PFSK-1 (cell line): ENCODE results near the gene SMIM7.

Experiments
- POLR2AphosphoS5 ChIP-seq: IDR thresholded peaks from 2 replicates; pipeline ENCODE4 v1.6.1; 2012; ENCODE audit warnings: low read depth, mild to moderate bottlenecking, control low read depth, low read length, moderate library complexity
- TAF1 ChIP-seq: IDR thresholded peaks from 2 replicates; pipeline ENCODE4 v1.6.1; 2012; ENCODE audit warnings: low read length, control low read depth, borderline replicate concordance; ENCODE audit not compliant: insufficient read depth
- TF ChIP-seq, protein P1 (sequence below), 2 experiments: IDR thresholded peaks; 2 replicates each; pipeline versions ENCODE4 v1.6.1 to v1.8.0; 2011 to 2012; ENCODE audit warnings: low read depth in 2 of 2, low read length in 2 of 2, control low read depth in 1 of 2, inconsistent platforms in 1 of 2, mild to moderate bottlenecking in 1 of 2, moderate library complexity in 1 of 2; ENCODE audit not compliant: insufficient read depth in 1 of 2

DNA sequence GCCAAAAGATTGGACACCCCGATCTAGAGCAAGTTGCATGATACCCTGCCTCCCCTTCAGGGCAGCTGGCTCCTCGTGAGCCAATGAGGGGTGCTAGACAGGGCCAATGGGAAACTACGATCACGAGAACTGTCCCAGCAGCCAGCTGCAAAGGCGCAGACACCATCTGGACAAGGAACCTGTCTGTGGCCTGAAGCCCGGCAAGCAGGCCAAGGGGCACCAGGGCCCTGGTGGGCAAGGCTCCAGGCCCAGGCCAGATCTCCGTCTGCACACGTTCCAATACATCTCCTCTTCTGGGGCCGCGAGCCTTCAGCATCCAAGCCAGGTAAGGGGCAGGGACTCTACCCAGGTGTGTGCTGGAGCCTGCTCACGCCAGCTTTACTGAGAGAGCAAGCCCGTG, 52.1 kb downstream of the SMIM7 start:
- TF ChIP-seq, protein P1, sequence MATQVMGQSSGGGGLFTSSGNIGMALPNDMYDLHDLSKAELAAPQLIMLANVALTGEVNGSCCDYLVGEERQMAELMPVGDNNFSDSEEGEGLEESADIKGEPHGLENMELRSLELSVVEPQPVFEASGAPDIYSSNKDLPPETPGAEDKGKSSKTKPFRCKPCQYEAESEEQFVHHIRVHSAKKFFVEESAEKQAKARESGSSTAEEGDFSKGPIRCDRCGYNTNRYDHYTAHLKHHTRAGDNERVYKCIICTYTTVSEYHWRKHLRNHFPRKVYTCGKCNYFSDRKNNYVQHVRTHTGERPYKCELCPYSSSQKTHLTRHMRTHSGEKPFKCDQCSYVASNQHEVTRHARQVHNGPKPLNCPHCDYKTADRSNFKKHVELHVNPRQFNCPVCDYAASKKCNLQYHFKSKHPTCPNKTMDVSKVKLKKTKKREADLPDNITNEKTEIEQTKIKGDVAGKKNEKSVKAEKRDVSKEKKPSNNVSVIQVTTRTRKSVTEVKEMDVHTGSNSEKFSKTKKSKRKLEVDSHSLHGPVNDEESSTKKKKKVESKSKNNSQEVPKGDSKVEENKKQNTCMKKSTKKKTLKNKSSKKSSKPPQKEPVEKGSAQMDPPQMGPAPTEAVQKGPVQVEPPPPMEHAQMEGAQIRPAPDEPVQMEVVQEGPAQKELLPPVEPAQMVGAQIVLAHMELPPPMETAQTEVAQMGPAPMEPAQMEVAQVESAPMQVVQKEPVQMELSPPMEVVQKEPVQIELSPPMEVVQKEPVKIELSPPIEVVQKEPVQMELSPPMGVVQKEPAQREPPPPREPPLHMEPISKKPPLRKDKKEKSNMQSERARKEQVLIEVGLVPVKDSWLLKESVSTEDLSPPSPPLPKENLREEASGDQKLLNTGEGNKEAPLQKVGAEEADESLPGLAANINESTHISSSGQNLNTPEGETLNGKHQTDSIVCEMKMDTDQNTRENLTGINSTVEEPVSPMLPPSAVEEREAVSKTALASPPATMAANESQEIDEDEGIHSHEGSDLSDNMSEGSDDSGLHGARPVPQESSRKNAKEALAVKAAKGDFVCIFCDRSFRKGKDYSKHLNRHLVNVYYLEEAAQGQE (IDR thresholded peaks at IDR 0.05; ENCODE audit: insufficient read depth in 1 of 2, low read depth in 2 of 2, low read length in 2 of 2) = no peak
- TF ChIP-seq POLR2AphosphoS5 (no peak), TAF1 (no peak)
